Activated B cell treated with CpG ODN at 0.5 μM for 24 hours (primary cell): ENCODE results near the gene SEMA4C. TPM values are rescaled to one million over a fixed set of nuclear protein-coding genes. Genes with fewer than 3 reads are reported as not detected.

ENCODE experiments used
- ATAC-seq: fragments of 200-7000 bp; cut with Tn5 transposase; one replicate; pipeline ENCODE4 v1.10.0; 2021; ENCODE audit warnings: low read depth, mild to moderate bottlenecking, moderate library complexity
- CTCF ChIA-PET: fragments of 350-600 bp; sonication (Branson Sonifier 250); formaldehyde crosslinking; loops from one replicate; lab custom pipeline; 2021; ENCODE audit warnings: antibody characterized with exemption; lab: Charles Lee
- POLR2A ChIA-PET: fragments of 350-600 bp; sonication (Branson Sonifier 250); formaldehyde crosslinking; loops from one replicate; lab custom pipeline; 2021; ENCODE audit warnings: antibody characterized with exemption; lab: Charles Lee
- DNase-seq: peaks from one replicate; pipeline ENCODE4 v3.0.0; 2022
- H3K27ac Mint-ChIP-seq: one replicate; pipeline ENCODE4 v1.8.0; 2020; ENCODE audit warnings: mixed read lengths
- H3K27me3 Mint-ChIP-seq: one replicate; pipeline ENCODE4 v1.8.0; 2021; ENCODE audit warnings: mixed read lengths
- H3K36me3 Mint-ChIP-seq: one replicate; pipeline ENCODE4 v1.8.0; 2021; ENCODE audit warnings: low read depth, mixed read lengths
- H3K4me1 Mint-ChIP-seq: one replicate; pipeline ENCODE4 v1.8.0; 2021; ENCODE audit warnings: mixed read lengths
- H3K4me3 Mint-ChIP-seq: one replicate; pipeline ENCODE4 v1.8.0; 2020; ENCODE audit warnings: mild to moderate bottlenecking, mixed read lengths
- H3K9me3 Mint-ChIP-seq: one replicate; pipeline ENCODE4 v1.8.0; 2020; ENCODE audit warnings: mixed read lengths
- CTCF ChIP-seq: fragments of 200-600 bp; IDR thresholded peaks from one replicate; pipeline ENCODE4 v1.8.0; 2022; ENCODE audit warnings: antibody characterized with exemption, mild to moderate bottlenecking
- intact Hi-C: fragments of 100-400 bp; cut with micrococcal nuclease; formaldehyde crosslinking; loops from one replicate; pipeline ENCODE4 v1.15.1; 2024
- total RNA-seq: library from RNA; stranded (reverse); gene quantifications from 2 replicates; pipeline ENCODE4 v1.2.3, GENCODE V29; 2022

SEMA4C gene
- total RNA-seq, 1 donor from 2014 or later: 0.55 TPM

- DNase-seq (no peak), ATAC-seq (no peak)
- no peaks in the 10 kb centered on the region for H3K9me3 Mint-ChIP-seq
- H3K4me3 Mint-ChIP-seq: no peak overlapping the region
- POLR2A ChIA-PET: no interaction called here
- TF ChIP-seq CTCF: no peak
- H3K27me3 Mint-ChIP-seq: no peaks in the 10 kb centered on the region
- no peak overlapping the region for H3K27ac Mint-ChIP-seq
- CTCF ChIA-PET: no interaction called here
- intact Hi-C loops: no loop called here
- H3K4me1 Mint-ChIP-seq: peaks cover 5% of the 10 kb centered on the region
- no peaks in the 10 kb centered on the region for H3K36me3 Mint-ChIP-seq
Observed at GRCh38 chr2:96900237-96900636, 30.4 kb upstream of the SEMA4C start.

GRCh38 chr2:96899413-96899741, 29.5 kb upstream of the SEMA4C start:
- DNase-seq: no peak
- Mint-ChIP-seq H3K27me3 (no peaks in the 10 kb centered on the region), H3K27ac (no peak overlapping the region), H3K4me1 (peaks cover 5% of the 10 kb centered on the region), H3K4me3 (no peak overlapping the region), H3K9me3 (no peaks in the 10 kb centered on the region), H3K36me3 (no peaks in the 10 kb centered on the region)
- intact Hi-C loops: no loop called here
- POLR2A ChIA-PET: interaction anchor here (0.7 kb wide), 1 partner anchor 601 kb away, joined by 8 read pairs; no protein-coding TSS in a partner anchor
- no peak for ATAC-seq
- no peak for TF ChIP-seq CTCF
- CTCF ChIA-PET: no interaction called here

GRCh38 chr2:96898641-96899412, 28.9 kb upstream of the SEMA4C start:
- ATAC-seq (no peak), DNase-seq (no peak)
- no peak for TF ChIP-seq CTCF
- H3K9me3 Mint-ChIP-seq: no peaks in the 10 kb centered on the region
- no peaks in the 10 kb centered on the region for H3K27me3 Mint-ChIP-seq
- POLR2A ChIA-PET: interaction anchor here (0.7 kb wide), 1 partner anchor 601 kb away, joined by 8 read pairs; no protein-coding TSS in a partner anchor
- H3K36me3 Mint-ChIP-seq: no peaks in the 10 kb centered on the region
- H3K27ac Mint-ChIP-seq: no peak overlapping the region
- peaks cover 2% of the 10 kb centered on the region for H3K4me1 Mint-ChIP-seq
- no peak overlapping the region for H3K4me3 Mint-ChIP-seq
- intact Hi-C loops: no loop called here
- CTCF ChIA-PET: no interaction called here

- no peak for TF ChIP-seq CTCF
- DNase-seq: no peak
- Mint-ChIP-seq H3K36me3 (no peaks in the 10 kb centered on the region), H3K27me3 (no peaks in the 10 kb centered on the region), H3K27ac (no peak overlapping the region), H3K9me3 (no peaks in the 10 kb centered on the region), H3K4me3 (no peak overlapping the region), H3K4me1 (no peaks in the 10 kb centered on the region)
- intact Hi-C loops: no loop called here
- ChIA-PET POLR2A (no interaction called here), CTCF (no interaction called here)
- no peak for ATAC-seq
Observed at GRCh38 chr2:96898135-96898505, 28.2 kb upstream of the SEMA4C start.

- no peaks in the 10 kb centered on the region for H3K36me3 Mint-ChIP-seq
- no peak for DNase-seq
- no peaks in the 10 kb centered on the region for H3K27me3 Mint-ChIP-seq
- no peak for ATAC-seq
- no peak for TF ChIP-seq CTCF
- CTCF ChIA-PET: no interaction called here
- intact Hi-C loops: no loop called here
- no peaks in the 10 kb centered on the region for H3K4me1 Mint-ChIP-seq
- POLR2A ChIA-PET: no interaction called here
- no peaks in the 10 kb centered on the region for H3K9me3 Mint-ChIP-seq
- no peak overlapping the region for H3K27ac Mint-ChIP-seq
- H3K4me3 Mint-ChIP-seq: no peak overlapping the region
Observed at GRCh38 chr2:96897491-96898134, 27.7 kb upstream of the SEMA4C start.
